GM21717 (cell line): ENCODE measurements around the gene IL15RA.
"Not testable (repeated sequence)": the region's sequence is repeated elsewhere in the genome, so short reads cannot be mapped to it uniquely, and the experiment has no call there.

Source experiments
- ATAC-seq: cut with Tn5 transposase; IDR thresholded peaks from one replicate; pipeline ENCODE4 v1.9.1; 2021; ENCODE audit warnings: mild to moderate bottlenecking, moderate library complexity; ENCODE audit not compliant: unreplicated experiment

IL15RA gene

DNA sequence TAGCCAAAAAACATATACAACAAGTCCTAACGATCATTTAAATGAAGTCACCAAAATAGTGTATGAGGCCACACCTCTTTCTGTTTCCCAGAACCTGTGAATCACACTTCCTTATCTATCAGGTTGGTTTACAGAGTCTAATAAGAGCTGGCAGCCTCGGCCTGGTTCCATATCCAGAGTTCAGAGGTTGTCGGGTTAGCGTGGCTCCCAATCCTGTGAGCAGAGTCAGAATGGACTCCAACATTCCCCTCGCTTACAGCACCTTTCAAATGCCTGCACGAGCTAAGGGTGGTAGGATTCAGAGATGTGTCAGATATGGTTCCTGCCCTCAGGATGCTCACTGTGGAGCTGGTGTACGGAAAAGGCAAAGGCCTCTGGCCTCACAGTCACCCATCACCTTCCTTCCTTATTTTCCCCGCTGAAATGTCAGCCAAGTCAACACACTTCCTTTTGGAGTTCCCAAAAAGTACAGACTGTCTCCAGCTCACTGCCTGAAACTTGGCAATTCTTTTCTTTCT is 6.0 kb downstream of the IL15RA start:
- ATAC-seq: no peak

DNA sequence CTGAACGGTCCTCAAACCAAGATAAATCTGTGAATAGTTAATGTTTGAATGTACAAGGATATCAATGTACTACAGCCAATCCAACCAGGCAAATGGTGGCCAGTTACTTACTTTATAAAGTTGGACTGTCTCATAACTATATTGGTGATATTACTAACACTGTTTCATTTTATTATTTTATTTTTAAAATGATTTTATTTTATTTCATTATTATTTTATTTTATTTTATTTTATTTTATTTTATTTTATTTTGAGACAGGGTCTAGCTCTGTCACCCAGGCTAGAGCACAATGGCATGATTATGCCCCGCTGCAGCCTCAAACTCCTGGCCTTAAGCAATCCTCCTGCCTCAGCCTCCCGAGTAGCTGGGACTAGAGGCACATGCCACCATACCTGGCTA is 6.8 kb downstream of the IL15RA start:
- no peak for ATAC-seq

DNA sequence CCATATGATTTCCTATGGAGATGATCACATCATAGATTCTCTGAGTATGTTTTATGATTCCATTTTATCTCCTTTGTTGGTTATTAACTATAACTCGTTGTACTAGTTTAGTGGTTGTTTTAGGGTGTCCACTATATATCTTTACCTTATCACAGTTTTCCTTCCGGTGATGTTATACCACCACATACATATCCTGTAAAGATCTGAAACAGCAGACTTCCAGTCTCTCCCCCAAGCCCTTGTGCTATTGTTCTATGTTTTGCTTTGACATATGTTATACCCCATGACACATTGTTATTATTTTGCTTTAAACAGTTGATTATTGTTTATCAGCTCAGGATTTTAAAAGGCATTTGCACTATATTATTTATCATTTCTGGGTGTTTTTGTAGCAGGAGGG is 7.3 kb downstream of the IL15RA start:
- no peak for ATAC-seq

DNA sequence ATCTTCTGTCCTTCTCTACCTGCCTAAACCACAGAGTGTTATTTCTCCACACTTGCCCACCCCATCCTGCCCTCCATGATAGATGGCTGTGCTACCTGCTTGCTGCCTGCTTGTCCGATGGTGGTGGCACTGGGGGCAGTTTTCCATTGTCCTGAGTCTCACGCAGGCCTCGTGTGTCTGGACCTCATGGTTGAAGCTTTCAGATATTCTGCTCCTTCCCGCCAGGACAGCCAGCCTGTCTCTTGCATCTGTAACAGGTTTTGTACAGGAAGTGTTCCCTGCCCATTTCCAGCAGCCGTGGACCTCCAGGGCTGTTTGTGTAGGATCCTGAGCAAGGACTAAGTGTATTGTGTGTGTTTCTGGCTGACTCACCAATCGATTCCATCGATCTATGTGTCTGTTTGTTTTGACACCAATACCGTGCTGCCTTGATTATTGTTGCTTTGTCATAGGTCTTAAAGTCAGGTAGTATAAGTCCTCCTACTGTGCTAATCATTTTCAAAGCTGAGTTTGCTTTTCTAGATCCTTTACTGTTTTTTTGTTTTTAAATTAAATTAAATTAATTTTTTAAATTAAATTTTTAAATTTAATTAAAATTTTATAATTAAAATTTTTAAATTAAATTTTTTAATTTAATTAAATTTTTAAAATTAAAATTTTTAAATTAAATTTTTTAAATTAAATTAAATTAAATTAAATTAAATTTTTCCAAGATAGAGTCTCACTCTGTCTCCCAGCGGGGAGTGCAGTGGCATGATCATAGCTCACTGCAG is 8.5 kb downstream of the IL15RA start:
- ATAC-seq: no peak

DNA sequence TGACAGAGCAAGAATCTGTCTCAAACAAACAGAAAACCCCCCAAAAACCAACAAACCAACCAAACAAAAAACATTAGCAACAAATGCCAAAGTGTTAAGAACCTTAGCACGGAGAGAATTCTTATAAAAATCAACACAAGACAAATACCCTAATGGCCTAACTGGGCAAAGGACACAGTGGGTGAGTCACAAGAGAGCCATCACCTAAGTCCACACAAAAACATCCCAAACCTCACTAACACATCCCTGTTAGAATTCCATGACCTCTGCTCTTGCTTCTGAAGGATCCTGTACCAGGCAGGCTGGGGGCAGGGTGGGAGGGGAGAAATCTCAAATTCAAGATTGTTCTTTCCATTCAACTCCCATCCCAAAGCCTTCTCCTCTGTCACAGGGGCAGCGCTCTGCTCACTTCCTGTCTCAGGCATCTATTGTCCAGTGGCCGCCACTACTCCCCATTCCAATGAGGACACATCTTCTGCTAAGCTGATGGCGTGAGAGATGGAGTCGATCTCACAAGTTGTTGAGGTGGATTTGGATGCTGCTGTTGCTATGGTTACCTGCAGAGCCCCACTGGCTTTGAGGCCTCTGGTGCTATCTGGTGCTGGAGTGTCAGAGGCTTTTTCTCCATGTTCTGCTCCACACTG is 9.2 kb downstream of the IL15RA start:
- ATAC-seq: no peak

DNA sequence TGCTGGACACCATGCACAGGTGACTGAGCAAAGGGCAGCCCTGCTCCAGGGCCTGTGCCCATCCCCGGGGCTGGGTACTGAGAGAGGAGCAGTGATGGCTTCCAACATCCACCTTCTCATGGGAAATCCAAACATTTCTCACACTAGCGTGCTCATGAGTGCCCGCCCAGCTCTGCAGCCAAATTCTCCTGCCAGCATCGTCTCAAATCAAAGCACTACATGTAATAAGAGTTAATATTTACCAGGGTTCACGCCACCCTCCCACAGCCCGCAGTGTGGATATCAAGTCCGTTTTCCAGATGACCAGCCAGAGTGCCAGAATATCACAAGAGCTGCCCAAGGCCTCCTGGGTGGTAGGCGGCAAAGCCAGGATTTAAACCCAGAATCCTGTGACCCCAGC is 12.1 kb downstream of the IL15RA start:
- no peak for ATAC-seq

DNA sequence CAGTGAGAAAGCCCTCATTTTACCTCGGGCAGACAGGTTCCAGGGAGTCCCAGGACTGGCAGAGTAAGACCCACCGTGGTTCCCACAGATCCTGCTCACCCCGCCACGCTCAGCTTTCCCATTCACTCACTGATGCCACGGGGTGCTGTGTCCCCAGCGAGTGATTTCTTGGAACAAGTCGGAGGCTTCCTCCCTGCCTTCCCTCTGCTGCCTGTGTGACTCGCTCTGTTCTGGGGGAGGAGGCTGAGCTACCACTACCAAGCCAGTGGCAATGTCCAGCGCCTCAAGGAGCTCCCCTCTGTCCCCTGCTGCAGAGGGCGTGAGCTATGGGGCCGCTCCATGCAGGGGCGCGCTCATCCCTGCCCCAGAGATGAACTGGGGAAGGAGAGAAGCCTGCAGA is 12.6 kb downstream of the IL15RA start:
- no peak for ATAC-seq

DNA sequence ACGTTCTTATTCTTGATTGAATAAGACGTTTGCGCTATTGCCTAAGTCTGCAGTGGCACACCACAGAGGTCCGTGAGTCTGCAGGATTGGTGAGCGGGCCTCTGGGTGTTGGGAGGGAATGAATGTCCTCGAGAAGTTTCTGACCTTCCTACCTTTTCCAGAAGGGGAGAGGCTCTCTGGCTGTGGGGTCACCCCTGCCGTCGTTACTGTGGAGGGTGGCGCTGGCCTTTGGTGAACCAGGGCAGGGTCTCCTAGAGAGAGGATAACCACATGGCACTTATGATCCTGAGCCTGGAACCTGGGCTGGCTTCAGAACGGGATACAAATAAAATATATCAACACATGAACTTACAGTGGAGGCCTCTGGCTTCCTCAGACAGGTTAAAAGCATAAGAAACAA is 13.8 kb downstream of the IL15RA start:
- ATAC-seq: no peak

DNA sequence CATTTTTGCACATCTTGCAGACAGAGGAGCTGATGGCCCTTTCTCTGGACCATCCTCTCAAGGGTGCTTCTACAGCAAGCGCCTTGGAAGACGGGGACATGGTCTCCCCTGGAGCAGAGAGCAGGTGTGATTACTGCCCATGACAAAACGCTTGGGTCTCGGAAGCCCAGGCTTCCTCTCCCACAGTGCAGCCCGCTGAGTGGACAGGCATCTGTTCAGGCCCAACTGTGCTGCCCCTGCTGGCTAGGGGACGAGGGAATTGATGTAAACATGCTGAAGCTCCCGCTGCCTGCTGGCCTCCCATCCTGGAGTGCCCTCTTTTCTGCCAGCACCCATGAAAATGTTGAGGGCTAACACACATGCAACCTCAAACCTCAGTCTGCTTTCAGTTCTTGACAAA is 14.3 kb downstream of the IL15RA start:
- no peak for ATAC-seq

DNA sequence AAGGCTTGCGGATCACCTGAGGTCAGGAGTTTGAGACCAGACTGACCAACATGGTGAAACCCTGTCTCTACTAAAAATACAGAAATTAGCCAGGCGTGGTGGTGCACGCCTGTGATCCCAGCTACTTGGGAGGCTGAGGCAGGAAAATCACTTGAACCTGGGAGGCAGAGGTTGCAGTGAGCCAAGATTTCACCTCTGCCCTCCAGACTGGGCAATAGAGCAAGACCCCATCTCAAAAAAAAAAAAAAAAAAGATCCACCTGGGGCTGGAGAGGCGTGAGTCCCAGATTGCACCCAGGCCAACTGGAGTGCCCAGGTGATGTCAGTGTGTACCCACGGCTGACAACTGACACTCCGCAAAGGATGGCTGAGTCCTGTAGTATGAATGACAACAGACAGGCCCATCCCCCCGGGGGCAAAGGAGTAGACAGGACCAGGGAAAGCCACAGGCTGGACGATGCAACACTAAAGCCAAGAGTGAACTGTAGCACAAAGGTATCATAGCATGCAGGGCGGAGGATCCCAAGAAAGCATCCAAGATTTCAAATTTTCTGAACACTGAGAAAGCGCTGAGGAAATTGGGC is 14.9 kb downstream of the IL15RA start:
- not testable (repeated sequence) for ATAC-seq

DNA sequence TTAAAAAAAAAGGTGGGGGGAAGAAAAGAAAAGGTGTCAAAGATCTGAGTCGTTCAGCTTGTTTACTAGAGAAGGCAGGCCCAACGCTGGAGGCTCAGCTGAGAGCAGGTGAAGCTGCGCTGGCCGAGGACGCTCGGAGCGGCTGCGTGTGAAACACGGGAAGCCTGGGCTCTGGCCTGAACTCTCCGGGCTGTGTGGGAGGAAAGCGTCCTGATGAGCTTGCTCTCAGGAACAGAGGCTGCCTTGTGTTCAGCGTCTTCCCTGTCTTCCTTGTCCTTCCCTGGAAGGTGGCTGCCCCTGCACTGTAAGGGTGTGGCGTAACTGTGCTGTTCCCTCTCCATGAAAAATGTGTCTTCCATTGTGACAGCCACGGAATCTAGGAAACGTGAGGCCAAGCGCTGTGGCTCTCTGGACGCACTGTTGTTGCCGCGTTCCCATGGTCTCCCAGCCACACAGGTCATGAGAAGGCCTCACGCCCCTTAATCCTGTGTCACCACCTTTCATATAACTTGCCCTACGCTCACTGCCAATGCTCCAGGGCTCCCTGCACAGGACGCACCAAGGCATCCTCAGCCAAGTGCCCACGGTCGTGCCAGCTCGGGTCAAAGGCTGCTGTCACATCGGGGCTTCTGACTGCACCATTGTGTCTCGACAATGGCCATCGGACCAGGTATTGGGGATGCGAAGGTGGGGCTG is 15.8 kb downstream of the IL15RA start:
- ATAC-seq: no peak

DNA sequence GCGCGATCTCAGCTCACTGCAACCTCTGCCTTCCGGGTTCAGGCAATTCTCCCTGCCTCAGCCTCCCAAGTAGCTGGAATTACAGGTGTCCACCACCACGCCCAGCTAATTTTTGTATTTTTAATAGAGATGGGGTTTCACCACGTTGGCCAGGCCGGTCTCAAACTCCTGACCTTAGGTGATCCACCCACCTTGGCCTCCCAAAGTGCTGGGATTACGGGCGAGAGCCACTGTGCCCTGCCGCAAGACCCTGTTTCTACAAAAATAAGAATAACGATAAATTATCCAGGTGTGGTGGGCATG is 16.4 kb downstream of the IL15RA start:
- not testable (repeated sequence) for ATAC-seq

DNA sequence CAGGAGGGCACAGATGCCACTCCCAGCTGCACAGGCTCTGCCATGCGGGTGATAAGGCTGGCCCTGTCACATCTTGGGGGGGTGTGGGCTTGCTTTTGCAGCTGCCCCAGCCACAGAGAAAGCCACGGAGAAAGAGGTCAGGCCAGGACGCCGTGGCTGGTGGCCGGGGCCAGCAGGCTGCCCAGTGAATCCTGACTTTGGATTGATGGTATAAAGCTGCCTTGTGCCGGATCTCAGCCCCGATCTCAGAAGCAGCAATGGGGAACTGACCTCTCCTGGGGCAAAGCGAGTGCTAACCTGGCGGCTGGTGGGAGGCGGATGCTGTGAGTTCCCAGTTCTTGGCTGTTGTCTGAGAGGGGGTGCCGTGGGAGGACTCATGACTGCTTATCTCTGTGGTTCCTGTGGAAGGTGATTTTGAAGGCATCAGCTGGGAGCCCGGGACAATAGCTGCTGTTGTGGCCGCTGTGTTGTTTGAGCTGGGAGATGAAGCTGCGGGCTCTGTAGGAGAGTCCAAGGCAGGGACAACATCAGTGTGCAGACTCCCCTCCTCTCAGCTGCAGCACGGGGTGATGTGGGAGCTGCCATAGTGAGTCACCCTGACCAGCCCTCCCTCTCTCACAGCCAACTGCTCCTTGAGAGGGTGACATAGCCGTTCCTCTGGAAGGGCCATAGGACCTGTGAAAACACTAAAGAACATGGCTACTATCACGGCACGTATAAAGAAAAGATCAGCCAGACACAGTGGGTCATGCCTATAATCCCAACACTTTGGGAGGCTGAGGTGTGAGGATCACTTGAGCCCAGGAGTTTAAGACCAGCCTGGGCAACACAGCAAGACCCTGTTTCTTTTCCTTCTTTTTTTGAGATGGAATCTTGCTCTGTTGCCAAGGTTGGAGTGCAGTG is 17.0 kb downstream of the IL15RA start:
- no peak for ATAC-seq

DNA sequence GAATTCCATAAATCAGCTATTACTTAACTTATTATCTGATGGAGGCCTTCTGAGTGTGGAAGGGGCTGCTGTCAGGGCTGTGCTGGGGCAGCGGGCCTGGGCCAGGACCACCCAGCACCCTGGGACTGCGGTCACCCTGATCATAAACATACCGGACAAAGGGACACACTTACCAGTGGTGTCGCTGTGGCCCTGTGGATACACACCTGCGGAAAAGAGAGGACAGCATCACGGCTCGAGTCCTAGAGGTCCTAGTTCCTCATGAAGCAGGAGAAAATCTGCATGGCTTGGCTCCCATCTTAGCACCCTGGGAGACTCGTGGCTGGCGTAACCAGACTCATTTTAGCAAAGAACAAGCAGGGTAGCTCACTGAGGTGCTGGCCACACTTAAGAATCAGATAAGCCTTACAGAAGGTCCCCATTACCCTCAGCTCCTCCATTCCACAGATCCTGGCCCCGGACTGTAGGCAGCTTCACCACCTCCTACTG is 17.7 kb downstream of the IL15RA start:
- ATAC-seq: no peak

DNA sequence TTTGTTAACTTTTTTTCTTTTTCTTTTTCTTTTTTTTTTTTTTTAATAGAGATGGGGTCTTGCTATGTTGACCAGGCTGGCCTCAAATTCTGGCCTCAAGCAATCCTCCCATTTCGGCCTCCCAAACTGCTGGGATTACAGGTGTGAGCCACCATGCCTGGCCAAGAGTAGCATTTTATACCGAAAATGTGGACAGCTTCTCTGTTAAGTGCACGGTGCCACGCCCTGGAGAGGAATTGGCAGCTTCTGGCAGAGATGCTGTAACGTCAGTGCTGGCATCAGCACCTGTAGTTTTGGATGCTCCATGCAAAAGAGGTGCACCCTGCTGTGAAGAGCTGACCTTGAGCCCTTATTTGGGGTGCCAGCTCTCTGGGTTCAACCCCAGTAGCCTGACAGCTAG is 18.2 kb downstream of the IL15RA start:
- no peak for ATAC-seq

DNA sequence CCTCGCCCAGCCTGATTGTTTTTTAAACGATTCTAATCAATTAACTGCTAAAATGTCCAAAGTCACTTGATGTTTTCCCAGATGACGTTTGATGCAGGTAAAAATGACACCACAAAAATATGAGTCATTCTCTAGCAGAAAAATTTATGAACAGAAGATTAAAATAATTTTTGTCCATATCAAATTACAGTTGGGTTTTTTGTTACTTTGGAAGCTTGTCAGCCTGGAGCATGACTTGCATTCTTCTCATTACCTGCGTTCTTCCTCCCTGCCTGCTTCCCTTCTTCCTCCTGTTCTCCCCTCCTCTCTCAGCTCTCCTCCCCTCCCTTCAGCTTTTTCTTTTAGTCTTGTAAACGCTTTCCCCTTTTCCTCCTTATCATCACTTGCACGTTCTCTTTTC is 18.7 kb downstream of the IL15RA start:
- ATAC-seq: no peak

DNA sequence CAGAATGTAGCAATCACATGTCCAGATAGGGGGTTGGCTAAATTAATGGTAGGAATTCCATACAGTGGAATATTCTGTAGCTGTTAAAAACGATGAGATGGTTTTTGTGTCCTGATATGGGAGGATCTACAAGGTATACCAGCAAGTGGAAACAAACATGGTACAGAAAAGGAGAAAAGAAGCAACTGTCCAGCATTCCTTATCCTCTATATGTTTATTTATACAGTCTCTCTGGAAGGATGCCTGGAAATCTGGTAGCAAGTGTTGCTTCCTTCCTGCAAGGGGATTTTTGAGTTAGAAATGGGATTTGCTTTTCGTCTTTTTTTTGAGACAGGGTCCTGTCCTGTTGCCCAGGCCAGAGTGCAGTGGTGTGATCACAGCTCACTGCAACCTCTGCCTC is 19.3 kb downstream of the IL15RA start:
- ATAC-seq: no peak

DNA sequence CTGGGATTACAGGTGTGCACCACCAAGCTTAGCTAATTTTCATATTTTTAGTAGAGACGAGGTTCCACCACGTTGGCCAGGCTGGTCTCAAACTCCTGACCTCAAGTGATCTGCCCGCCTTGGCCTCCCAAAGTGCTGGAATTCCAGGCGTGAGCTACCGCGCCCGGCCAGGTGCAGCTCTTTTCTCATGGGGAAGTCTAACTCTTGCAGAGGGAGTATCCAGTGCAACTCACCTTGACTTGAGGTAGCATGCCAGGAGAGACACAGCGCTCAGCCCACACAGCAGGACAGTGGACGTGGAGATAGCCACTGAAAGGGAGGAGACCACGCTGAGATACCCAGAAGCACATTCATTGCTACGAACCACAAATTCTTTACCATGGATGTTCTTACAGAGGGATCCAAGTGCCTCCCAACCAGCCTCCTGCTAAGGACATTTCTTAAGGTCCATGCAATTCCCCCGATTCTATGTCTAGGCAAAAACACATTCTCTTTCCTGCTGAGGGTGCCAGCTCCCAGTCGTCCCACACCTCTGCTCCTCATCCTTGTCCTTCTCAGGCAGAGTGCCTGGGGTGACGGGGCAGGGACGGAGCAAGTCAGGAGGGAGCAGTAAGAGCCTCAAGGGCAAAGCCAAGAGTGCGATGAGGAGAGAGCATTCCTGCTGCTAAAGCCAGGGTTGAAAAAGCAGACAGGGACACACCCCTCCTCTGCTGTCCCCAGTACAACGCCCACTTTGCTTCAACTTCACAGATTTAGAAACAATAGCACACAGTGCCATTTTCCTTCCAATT is 21.0 kb downstream of the IL15RA start:
- ATAC-seq: no peak

DNA sequence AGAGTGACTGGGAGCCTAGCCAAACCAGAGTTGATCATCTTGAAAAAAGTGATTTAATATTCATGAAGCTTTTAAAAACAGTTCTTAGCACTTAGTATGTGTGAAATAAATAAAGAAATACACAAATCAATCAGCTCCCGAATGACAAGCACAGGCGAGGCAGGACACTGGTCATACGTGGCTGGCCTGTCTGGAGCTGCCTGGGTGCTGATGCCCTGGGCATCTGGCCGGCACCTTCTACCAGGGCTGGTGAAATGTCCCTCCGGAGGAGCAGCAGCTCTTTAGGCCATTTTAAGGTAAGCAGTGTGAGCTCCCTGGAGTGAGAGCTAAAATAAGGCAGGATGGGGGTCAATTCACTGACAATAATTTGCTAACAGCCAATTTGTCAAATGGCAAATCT is 23.7 kb downstream of the IL15RA start:
- ATAC-seq: no peak
